NCI-H2029 (cell line): ENCODE data around the gene SYP.

Experiments used
- DNase-seq: peaks from one replicate; lab custom pipeline; 2025; lab: John Stamatoyannopoulos, UW

The SYP gene

GRCh38 chrX:49220100-49220499 lies 20.1 kb upstream of the SYP start:
- no peak for DNase-seq

- DNase-seq: no peak
Observed at GRCh38 chrX:49214996-49215526, 15.1 kb upstream of the SYP start.

- no peak for DNase-seq
Observed at GRCh38 chrX:49214416-49214815, 14.4 kb upstream of the SYP start.

- DNase-seq: no peak
Observed at GRCh38 chrX:49212861-49213260, 12.9 kb upstream of the SYP start.

- no peak for DNase-seq
Observed at GRCh38 chrX:49212209-49212608, 12.2 kb upstream of the SYP start.

- no peak for DNase-seq
Observed at GRCh38 chrX:49211074-49211473, 11.1 kb upstream of the SYP start.

GRCh38 chrX:49210406-49210805 lies 10.4 kb upstream of the SYP start:
- no peak for DNase-seq

GRCh38 chrX:49209434-49210251 lies 9.7 kb upstream of the SYP start:
- DNase-seq: no peak

- DNase-seq: no peak
Observed at GRCh38 chrX:49208399-49208798, 8.4 kb upstream of the SYP start.

- DNase-seq: no peak
Observed at GRCh38 chrX:49206543-49206942, 6.5 kb upstream of the SYP start.

- DNase-seq: no peak
Observed at GRCh38 chrX:49205443-49205842, 5.5 kb upstream of the SYP start.

GRCh38 chrX:49204709-49205108 lies 4.7 kb upstream of the SYP start:
- no peak for DNase-seq

GRCh38 chrX:49204017-49204416 lies 4.0 kb upstream of the SYP start:
- no peak for DNase-seq

GRCh38 chrX:49203536-49203935 lies 3.5 kb upstream of the SYP start:
- no peak for DNase-seq

GRCh38 chrX:49202022-49202421 lies 2.0 kb upstream of the SYP start:
- DNase-seq: no peak

GRCh38 chrX:49199315-49199595 lies 738 bp downstream of the SYP start:
- DNase-seq: no peak

GRCh38 chrX:49198540-49199314 lies 1.3 kb downstream of the SYP start:
- DNase-seq: no peak

GRCh38 chrX:49197543-49198087 lies 2.4 kb downstream of the SYP start:
- no peak for DNase-seq

GRCh38 chrX:49193542-49193964 lies 6.4 kb downstream of the SYP start:
- DNase-seq: no peak

- DNase-seq: no peak
Observed at GRCh38 chrX:49192722-49193328, 7.2 kb downstream of the SYP start.

GRCh38 chrX:49191574-49192011 lies 8.4 kb downstream of the SYP start:
- no peak for DNase-seq

GRCh38 chrX:49190821-49191573 lies 9.0 kb downstream of the SYP start:
- peak; percentile 96 for DNase-seq
